ENCODE results near the gene PCIF1. TPM values are rescaled to one million over a fixed set of nuclear protein-coding genes. Genes with fewer than 3 reads are reported as not detected.

Gene PCIF1
- total RNA-seq, 1 donor from 2014 or later: 42.1 TPM

DNA sequence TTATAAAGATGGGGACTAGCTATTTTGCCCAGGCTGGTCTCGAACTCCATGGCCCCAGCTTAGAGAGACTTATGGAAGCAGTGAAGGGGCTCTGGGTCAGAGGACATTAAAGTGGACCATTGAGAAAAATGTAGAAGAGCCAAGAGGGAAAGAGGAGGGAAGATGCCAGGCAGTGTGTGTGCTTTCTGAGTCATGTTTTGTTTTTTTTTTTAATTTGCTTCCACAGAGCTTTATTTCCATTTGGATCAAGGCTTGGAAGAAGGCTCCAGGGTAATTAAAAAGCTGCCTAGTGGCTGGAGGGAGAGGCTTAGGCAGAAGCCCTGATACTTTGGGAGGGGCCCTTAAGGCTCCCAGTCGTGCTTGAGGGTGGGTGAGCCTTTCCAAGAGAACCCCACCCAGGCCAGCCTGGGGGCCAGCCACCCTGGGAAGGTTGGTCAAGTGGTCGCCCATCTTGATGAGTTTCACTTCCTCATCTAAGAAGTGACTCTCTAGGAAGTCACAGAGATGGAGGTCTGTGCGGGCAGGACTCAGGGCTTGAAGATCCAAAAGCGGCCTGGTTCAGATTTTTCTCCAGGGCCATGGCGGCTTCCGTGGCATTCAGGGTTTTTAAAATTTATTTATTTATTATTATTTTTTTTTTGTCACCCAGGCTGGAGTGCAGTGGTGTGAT is 40.5 kb downstream of the PCIF1 start:
- no peak overlapping the region for H3K4me3 Mint-ChIP-seq (ENCODE audit: unreplicated experiment)

DNA sequence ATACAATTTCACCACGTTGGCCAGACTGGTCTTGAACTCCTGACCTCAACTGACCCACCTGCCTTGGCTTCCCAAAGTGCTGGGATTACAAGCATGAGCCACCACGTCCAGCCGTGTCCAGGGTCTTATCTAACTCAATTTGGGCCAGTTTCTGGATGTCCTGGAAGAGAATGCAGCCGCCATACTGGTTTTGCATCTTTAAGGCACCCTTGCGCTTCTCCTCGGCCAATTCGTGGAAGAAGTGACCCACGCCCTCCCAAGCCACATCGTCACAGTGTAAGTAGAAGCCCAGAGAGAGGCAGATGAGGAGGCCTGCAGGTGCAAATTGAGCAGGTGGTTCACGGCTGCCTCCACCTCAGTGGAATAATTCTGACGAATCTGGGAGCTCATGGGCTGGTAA is 41.2 kb downstream of the PCIF1 start:
- H3K9me3 Mint-ChIP-seq (ENCODE audit: unreplicated experiment): no peaks in the 10 kb centered on the region

More for the DNA sequence above, 40.5 kb downstream of the PCIF1 start:
- H3K4me1 Mint-ChIP-seq (ENCODE audit: unreplicated experiment): peaks cover 15% of the 10 kb centered on the region
- no peak overlapping the region for H3K27ac Mint-ChIP-seq (ENCODE audit: unreplicated experiment)
- no peaks in the 10 kb centered on the region for H3K36me3 Mint-ChIP-seq (ENCODE audit: unreplicated experiment)
- H3K9me3 Mint-ChIP-seq (ENCODE audit: unreplicated experiment): no peaks in the 10 kb centered on the region
- no peak for DNase-seq (ENCODE audit: extremely low spot score, unreplicated experiment)
- TF ChIP-seq, protein P1, sequence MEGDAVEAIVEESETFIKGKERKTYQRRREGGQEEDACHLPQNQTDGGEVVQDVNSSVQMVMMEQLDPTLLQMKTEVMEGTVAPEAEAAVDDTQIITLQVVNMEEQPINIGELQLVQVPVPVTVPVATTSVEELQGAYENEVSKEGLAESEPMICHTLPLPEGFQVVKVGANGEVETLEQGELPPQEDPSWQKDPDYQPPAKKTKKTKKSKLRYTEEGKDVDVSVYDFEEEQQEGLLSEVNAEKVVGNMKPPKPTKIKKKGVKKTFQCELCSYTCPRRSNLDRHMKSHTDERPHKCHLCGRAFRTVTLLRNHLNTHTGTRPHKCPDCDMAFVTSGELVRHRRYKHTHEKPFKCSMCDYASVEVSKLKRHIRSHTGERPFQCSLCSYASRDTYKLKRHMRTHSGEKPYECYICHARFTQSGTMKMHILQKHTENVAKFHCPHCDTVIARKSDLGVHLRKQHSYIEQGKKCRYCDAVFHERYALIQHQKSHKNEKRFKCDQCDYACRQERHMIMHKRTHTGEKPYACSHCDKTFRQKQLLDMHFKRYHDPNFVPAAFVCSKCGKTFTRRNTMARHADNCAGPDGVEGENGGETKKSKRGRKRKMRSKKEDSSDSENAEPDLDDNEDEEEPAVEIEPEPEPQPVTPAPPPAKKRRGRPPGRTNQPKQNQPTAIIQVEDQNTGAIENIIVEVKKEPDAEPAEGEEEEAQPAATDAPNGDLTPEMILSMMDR (IDR thresholded peaks at IDR 0.05): no peak
- peaks cover 28% of the 10 kb centered on the region for H3K27me3 Mint-ChIP-seq (ENCODE audit: unreplicated experiment)

DNA sequence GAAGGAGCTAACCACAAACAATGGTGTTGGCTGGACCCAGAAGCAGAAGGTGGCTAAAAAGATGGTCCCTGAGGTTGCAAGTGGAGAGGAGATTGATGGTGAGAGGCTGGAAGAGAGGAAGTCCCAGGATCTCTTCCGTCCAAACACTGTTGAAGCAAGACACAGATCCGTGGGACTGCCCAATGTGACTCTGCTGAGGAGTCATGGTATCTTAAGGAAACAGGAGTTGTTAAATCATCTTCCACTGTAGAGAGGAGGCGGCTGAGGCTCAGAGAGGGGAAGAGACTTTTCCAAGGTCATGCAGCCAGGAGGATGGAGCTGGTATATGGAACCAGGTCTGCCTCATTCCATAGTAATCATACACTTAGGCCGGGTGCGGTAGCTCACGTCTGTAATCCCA is 41.6 kb downstream of the PCIF1 start:
- H3K4me1 Mint-ChIP-seq (ENCODE audit: unreplicated experiment): peaks cover 6% of the 10 kb centered on the region
- H3K4me3 Mint-ChIP-seq (ENCODE audit: unreplicated experiment): no peak overlapping the region
- H3K27ac Mint-ChIP-seq (ENCODE audit: unreplicated experiment): no peak overlapping the region
- no peak for DNase-seq (ENCODE audit: extremely low spot score, unreplicated experiment)
- H3K9me3 Mint-ChIP-seq (ENCODE audit: unreplicated experiment): no peaks in the 10 kb centered on the region
- TF ChIP-seq, protein P1 (IDR thresholded peaks at IDR 0.05): no peak
- H3K27me3 Mint-ChIP-seq (ENCODE audit: unreplicated experiment): peaks cover 28% of the 10 kb centered on the region
- H3K36me3 Mint-ChIP-seq (ENCODE audit: unreplicated experiment): no peaks in the 10 kb centered on the region

More for the DNA sequence above, 41.2 kb downstream of the PCIF1 start:
- H3K27me3 Mint-ChIP-seq (ENCODE audit: unreplicated experiment): peaks cover 28% of the 10 kb centered on the region
- H3K4me3 Mint-ChIP-seq (ENCODE audit: unreplicated experiment): no peak overlapping the region
- peaks cover 10% of the 10 kb centered on the region for H3K4me1 Mint-ChIP-seq (ENCODE audit: unreplicated experiment)
- H3K27ac Mint-ChIP-seq (ENCODE audit: unreplicated experiment): no peak overlapping the region
- H3K36me3 Mint-ChIP-seq (ENCODE audit: unreplicated experiment): no peaks in the 10 kb centered on the region
- DNase-seq (ENCODE audit: extremely low spot score, unreplicated experiment): no peak
- TF ChIP-seq, protein P1 (IDR thresholded peaks at IDR 0.05): no peak

DNA sequence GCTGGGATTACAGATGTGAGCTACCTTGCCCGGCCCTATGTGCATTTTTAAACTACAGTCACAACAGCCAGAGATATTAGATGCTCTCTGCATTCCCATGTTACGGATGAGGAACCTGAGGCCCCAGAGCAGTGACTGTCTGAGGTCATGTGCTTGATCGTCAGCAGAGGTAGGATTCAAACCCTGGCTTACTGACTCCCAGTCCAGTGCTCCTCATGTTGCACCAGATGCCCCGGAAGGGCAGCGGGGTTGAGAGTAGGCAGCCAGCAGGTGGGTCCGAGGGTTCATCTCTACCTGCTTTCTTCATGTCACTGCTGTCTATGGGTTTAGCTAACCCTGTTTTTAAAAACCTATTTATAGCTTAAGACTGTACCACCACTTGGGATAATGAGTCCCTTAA is 46.8 kb downstream of the PCIF1 start:
- H3K4me1 Mint-ChIP-seq (ENCODE audit: unreplicated experiment): no peaks in the 10 kb centered on the region
- H3K27ac Mint-ChIP-seq (ENCODE audit: unreplicated experiment): no peak overlapping the region
- no peaks in the 10 kb centered on the region for H3K9me3 Mint-ChIP-seq (ENCODE audit: unreplicated experiment)
- TF ChIP-seq, protein P1 (IDR thresholded peaks at IDR 0.05): no peak
- H3K27me3 Mint-ChIP-seq (ENCODE audit: unreplicated experiment): peaks cover 35% of the 10 kb centered on the region
- no peaks in the 10 kb centered on the region for H3K36me3 Mint-ChIP-seq (ENCODE audit: unreplicated experiment)
- DNase-seq (ENCODE audit: extremely low spot score, unreplicated experiment): no peak
- H3K4me3 Mint-ChIP-seq (ENCODE audit: unreplicated experiment): no peak overlapping the region

DNA sequence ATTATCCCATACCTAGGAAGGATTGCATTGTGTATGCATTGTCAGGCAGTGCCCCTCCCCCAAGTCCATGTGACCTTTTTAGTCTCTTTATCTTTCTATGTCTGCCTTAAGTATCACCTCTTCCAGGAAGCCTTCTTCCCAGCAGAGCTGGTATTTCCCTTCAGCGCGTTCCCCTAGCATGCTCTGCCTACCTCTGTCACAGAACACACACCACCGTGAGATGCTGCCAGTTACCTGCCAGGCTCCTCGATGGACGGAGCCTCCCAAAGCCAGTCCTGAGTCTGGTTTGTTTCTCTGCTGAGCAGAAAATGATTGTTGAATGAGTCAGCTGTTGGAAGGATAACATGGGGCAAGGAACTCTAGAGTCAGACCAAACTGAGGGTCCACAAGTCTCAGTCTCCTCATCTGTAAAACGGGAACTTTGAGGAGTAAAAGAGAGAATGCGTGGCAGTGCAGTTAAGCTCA is 48.8 kb downstream of the PCIF1 start:
- TF ChIP-seq, protein P1 (IDR thresholded peaks at IDR 0.05): no peak

More for the DNA sequence above, 48.8 kb downstream of the PCIF1 start:
- Mint-ChIP-seq H3K4me1 (ENCODE audit: unreplicated experiment) (no peaks in the 10 kb centered on the region), H3K27ac (ENCODE audit: unreplicated experiment) (no peak overlapping the region), H3K36me3 (ENCODE audit: unreplicated experiment) (no peaks in the 10 kb centered on the region), H3K9me3 (ENCODE audit: unreplicated experiment) (no peaks in the 10 kb centered on the region), H3K4me3 (ENCODE audit: unreplicated experiment) (no peak overlapping the region), H3K27me3 (ENCODE audit: unreplicated experiment) (peaks cover 27% of the 10 kb centered on the region)
- DNase-seq (ENCODE audit: extremely low spot score, unreplicated experiment): no peak

All from osteocyte (in vitro differentiated cells).